GM19025 (cell line): ENCODE results near the gene RAP1A.
A peak's percentile ranks its signal among the peaks of the same experiment; 100 is the strongest.

ENCODE experiments used
- ATAC-seq: cut with Tn5 transposase; IDR thresholded peaks from one replicate; pipeline ENCODE4 v1.9.1; 2021; ENCODE audit warnings: mild to moderate bottlenecking, low read depth, moderate library complexity; ENCODE audit not compliant: unreplicated experiment

RAP1A gene

GRCh38 chr1:111619635-111620440, at the start of gene RAP1A:
Gene RAP1A, plus strand, starts transcription at chr1:111619789. Its CDS starts 71,572 bp downstream, at chr1:111691361.
- ATAC-seq: peak; percentile 63

- ATAC-seq: no peak
These were observed 49.7 kb upstream of the RAP1A start for GRCh38 chr1:111569913-111570312.

GRCh38 chr1:111570781-111571181, 48.8 kb upstream of the RAP1A start:
- no peak for ATAC-seq

GRCh38 chr1:111571239-111571638, 48.4 kb upstream of the RAP1A start:
- no peak for ATAC-seq

- no peak for ATAC-seq
These were observed 47.6 kb upstream of the RAP1A start for GRCh38 chr1:111571987-111572386.

- ATAC-seq: no peak
These were observed 43.0 kb upstream of the RAP1A start for GRCh38 chr1:111576547-111576946.

GRCh38 chr1:111577814-111578213, 41.8 kb upstream of the RAP1A start:
- no peak for ATAC-seq

- no peak for ATAC-seq
These were observed 38.4 kb upstream of the RAP1A start for GRCh38 chr1:111581166-111581565.

GRCh38 chr1:111582016-111582415, 37.6 kb upstream of the RAP1A start:
- no peak for ATAC-seq

- no peak for ATAC-seq
These were observed 36.7 kb upstream of the RAP1A start for GRCh38 chr1:111582644-111583618.

- ATAC-seq: no peak
These were observed 34.0 kb upstream of the RAP1A start for GRCh38 chr1:111585447-111586086.

- ATAC-seq: no peak
These were observed 33.5 kb upstream of the RAP1A start for GRCh38 chr1:111586112-111586511.

- ATAC-seq: no peak
These were observed 31.9 kb upstream of the RAP1A start for GRCh38 chr1:111587509-111588174.

- no peak for ATAC-seq
These were observed 27.7 kb upstream of the RAP1A start for GRCh38 chr1:111591937-111592336.

GRCh38 chr1:111592389-111593361, 26.9 kb upstream of the RAP1A start:
- ATAC-seq: peak; percentile 82

- ATAC-seq: no peak
These were observed 25.9 kb upstream of the RAP1A start for GRCh38 chr1:111593403-111594305.

GRCh38 chr1:111594306-111594693, 25.3 kb upstream of the RAP1A start:
- no peak for ATAC-seq

GRCh38 chr1:111595807-111596206, 23.8 kb upstream of the RAP1A start:
- no peak for ATAC-seq
